H54 (cell line): ENCODE data around the gene MTMR1.

Source experiments
- DNase-seq: peaks from one replicate; pipeline ENCODE4 v3.0.0; 2011; ENCODE audit warnings: low spot score, mixed read lengths; ENCODE audit not compliant: insufficient read length
- FAIRE-seq: peaks from 3 replicates; lab custom pipeline; 2011; peaks lifted over from hg19 to GRCh38; lab: Jason Lieb, UNC
- POLR2A ChIP-seq: IDR thresholded peaks from 2 replicates; pipeline ENCODE4 v1.6.1; 2011; ENCODE audit warnings: low read depth, mild to moderate bottlenecking, low read length

The MTMR1 gene

DNA sequence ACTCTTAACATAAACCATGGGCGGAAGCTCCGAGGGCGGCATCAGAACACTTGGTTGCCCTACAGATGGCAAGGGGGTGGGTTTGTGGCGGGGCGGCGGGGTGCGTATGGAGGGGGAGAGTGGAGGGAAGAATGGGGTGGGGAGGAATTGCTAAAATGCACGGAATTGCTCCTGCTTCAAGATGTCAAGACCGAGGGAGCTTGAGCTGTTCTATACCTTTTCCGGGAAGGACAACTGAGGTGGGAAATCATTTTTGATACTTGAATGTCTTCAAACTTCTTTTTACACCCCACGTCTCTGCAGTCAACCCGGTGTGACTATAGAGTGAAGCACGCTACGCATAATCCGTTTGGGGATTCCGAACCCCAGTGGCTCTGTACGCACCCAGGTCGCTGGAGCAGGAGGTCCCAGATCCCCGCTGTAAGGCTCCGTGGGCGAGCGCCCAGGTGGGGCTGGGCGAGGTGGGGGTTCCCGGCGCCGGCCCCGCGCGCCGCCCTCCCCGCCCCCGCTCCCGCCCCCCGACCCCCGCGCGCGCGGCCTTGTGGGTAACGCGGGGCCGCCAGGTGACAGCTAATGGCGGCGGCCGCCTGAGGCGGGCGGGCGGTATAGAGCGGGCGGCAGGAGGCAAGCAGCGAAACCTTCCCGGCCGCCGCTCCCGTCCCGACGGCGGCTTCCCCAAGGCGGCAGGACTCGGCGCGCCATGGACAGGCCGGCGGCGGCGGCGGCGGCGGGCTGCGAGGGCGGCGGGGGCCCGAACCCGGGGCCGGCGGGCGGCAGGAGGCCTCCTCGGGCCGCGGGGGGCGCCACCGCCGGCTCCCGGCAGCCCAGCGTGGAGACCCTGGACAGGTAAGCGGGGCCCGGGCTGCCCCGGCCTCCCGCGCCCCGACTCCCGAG is at the start of gene MTMR1:
Gene MTMR1 (plus strand): TSS at position 566 of the 894 bp plus-strand sequence. CDS start 135 bp downstream, at position 701.
- no peak for TF ChIP-seq POLR2A
- FAIRE-seq: no peak
- DNase-seq: no peak

DNA sequence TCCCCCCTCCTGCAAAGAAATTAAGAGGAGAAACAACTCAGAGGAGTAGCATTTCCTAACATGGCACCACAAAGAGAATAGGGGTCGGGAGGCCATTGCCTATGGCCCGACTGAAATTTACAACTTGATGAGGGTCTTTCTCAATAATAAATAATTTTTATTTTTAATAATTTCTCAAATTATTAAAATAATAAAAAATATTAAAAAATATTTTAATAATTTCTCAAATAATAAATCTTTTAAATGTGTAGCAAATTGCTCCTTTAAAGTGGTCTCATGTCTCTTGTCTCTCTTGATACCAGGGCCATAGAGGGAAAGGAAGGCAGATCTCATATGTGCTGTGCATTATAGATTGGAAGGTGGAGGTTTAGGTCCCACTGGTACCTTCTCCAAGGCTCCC is 49.2 kb upstream of the MTMR1 start:
- no peak for DNase-seq
- no peak for TF ChIP-seq POLR2A
- FAIRE-seq: no peak

DNA sequence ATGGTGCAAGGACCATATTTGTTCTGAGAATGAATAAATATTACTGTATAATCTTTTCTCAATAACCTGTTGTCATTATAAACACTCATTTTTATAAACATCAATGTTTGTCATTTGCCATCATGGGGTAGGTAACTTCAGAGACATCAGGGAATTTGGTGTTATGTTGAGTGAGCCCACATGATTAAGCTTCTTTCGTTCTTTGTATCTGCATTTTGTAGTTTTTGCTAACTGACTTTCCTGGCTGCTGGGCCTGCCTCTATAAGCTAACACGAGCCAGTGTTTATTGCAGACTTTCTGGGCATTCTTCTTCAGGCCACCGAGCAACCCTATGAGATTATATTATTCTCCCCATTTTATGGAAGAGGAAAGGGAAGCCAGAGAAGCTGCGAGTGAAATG is 48.8 kb upstream of the MTMR1 start:
- FAIRE-seq: no peak
- TF ChIP-seq POLR2A: no peak

DNA sequence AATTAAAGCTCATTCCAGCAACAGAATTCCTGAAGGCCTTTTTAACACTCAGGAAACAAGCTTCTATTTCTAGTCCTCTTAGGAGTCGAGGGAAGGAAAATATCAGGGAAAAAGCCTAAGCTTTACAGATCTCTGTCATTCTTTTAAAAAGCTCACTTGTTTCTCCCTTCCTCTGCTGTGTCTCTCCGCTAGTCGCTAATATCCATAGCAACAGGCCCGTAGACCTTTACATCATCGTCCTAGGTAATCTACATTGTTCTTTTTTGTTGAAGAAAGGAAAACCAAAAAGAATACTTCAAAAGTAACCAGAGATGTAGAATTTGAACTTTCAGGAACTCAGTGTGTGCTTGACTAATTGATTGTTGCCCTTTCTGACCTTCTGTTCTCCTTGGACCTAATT is 45.9 kb upstream of the MTMR1 start:
- FAIRE-seq (no peak), DNase-seq (no peak)
- TF ChIP-seq POLR2A: no peak

More for the DNA sequence above, 48.8 kb upstream of the MTMR1 start:
- no peak for DNase-seq

DNA sequence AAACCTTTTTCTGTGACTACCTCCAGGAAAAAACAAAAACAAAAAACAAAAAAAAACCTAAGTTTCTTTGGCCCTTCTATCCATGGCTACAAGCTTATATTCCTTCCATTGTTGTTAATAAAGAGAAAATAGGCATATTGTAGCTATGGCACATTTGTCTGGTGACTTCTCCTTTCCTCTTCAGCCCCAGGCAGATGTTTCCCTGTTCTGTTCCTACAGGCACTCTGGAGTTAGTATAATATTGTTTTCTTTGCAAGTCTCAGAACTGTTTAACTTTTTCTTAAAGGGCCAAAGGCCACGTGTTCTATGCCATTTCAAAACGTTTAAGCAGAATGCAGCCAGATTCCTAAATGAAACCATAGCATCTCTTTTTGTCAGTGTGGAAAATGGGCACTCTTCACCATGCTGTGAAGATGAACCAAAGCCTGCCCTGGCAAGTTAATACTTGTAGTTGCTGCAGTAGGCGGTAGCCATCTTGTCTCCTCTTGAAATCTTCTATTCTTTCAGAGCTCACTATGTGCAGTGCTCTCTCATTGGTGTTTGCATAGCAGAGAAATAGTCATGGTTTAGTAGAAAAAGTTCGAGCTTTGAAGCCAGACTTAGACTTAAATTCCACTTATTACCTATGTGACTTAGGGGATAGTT is 44.8 kb upstream of the MTMR1 start:
- no peak for TF ChIP-seq POLR2A
- FAIRE-seq: no peak
- no peak for DNase-seq

DNA sequence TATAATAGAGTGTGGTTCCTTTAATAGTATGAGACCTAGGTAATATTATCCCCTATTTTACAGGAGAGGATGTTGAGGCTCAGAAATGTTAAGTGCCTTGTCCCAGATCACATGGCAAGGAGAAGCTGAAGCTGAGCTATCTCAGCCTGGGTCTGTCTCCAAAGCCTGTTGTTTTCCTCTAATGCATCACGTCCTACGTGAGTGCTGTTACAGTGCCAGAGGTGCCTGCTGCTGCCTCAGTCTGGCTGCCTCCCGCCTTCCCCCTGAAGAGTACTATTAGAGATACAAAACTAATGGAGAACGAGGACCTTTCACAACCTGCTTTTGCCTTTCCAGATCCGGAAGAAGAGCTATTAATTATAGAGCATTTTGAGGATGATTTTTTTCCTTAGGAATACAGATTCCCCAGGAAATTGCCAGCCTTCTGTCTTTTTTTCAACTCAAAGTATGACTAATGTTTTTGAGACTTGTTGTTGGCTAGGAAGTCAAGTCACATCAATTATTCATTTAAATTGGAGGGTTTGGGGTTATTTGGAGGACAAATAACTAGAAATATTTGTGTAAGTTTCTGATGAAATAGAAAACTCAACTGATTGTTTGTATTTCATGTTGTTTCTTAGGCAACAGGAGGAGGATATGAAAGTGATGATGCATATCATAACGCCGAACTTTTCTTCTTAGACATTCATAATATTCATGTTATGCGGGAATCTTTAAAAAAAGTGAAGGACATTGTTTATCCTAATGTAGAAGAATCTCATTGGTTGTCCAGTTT is 43.9 kb upstream of the MTMR1 start:
- no peak for DNase-seq

DNA sequence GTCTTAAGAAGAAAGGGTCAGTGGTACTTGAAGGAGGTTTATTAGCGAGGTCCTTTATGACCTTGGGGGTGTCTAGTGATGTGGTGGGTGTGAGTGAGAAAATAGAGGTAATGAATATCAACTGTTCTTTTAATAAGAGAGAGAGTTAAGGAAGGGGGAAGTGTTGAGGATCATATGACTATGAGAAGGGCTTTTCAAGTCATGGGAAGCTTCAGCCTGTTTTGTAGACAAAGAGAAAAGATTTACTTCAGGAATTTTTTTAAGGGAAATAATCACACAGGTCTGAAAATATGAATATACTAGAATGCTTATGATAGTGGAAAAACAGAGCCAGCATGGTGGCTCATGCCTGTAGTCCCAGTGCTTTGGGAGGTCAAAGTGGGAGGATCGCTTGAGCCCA is 41.3 kb upstream of the MTMR1 start:
- no peak for TF ChIP-seq POLR2A
- no peak for FAIRE-seq
- DNase-seq: no peak

More for the DNA sequence above, 43.9 kb upstream of the MTMR1 start:
- no peak for FAIRE-seq
- no peak for TF ChIP-seq POLR2A

DNA sequence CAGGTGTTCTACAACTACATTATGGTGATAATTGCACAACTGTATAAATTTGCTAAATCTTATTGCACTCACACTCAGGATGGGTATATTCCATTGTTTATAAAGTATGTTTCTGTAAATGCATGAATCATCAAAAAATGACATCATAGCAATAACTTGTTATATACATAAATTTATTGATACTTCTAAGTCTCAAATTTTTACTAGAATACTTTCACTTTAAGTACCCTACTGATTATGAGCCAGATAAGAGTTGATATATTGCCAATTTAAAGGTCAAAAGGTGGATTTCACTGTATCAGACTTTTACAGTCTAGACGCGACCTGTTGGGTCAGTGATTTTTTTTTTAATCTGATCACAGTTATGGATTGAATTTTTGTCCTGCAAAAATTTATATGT is 37.4 kb upstream of the MTMR1 start:
- no peak for TF ChIP-seq POLR2A
- DNase-seq (no peak), FAIRE-seq (no peak)

DNA sequence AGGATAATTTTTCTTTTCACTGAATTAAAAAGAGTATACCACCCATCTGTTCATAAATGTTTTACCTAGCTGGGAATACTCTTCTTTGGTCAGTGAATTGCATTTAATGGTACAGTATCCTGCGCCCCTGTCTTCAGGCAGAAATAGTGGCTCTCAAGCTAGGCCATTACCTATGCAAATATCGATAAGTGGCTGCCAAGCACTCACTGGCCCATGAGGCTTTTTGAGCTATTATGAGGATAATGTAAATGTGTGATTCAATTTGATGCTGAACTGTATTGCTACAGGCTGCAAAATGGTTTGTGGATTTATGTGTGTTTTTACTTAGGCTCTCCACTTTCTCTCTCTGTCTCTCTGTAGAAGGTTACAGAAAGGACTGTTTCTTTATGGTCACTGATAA is 30.1 kb upstream of the MTMR1 start:
- DNase-seq (no peak), FAIRE-seq (no peak)
- TF ChIP-seq POLR2A: no peak

DNA sequence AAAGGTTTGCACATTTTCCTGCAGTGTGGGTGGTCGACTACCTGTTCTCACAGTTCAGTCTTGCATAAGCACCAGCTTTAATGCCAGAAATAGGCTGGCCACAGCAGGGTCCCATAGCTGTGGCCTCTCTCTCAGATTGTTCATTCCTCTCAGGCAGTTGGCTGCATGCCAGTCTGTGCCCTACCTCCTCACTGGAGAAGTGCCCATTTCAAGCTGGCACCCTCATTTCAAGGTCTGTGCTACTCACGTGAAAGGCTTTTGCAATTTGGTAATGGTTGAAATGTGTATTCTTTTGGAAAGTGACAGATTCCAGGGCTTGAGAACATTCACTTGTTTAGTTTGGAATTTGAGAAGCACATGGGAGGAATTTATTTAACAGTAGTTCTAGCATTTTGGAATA is 28.9 kb upstream of the MTMR1 start:
- FAIRE-seq (peak; percentile 78), DNase-seq (peak; percentile 4)
- no peak for TF ChIP-seq POLR2A

DNA sequence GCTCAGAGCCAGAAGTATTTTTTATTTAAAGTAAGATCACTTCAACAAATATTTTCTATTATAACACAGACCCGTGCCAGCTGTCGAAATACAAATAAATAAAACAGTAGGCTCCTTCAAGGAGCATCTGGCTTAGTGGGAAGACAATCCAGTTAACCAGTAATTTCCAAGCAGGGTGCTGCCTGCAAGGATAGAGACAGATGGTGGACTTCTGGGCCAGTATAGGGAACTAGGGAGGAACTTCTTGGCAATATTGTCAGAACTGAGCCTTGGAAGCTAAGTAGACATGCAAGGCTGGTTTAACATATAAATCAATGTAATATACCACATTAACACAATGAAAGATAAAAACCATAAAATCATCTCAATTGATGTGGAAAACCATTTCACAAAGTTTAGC is 17.0 kb upstream of the MTMR1 start:
- TF ChIP-seq POLR2A: no peak
- no peak for FAIRE-seq
- DNase-seq: no peak

DNA sequence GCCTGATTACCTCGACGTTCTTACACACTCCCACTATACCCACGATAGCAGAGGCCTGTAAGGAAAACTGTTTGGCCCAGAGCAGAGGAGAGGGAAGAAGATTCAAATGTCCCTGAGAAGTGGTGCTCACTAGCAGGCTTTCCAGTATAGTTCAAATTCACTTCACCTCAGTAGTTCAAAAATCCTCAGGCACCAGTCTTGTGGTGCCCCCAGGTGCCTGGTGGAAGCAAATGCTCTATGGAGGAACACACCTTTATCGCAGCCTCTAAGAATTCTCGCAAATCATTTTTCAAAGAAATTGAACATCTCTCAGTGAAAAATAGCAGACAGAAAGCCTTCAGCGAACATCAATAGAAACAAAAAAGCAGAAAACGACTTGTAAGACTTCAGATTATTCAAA is 12.2 kb upstream of the MTMR1 start:
- no peak for TF ChIP-seq POLR2A
- no peak for DNase-seq
- FAIRE-seq: no peak

DNA sequence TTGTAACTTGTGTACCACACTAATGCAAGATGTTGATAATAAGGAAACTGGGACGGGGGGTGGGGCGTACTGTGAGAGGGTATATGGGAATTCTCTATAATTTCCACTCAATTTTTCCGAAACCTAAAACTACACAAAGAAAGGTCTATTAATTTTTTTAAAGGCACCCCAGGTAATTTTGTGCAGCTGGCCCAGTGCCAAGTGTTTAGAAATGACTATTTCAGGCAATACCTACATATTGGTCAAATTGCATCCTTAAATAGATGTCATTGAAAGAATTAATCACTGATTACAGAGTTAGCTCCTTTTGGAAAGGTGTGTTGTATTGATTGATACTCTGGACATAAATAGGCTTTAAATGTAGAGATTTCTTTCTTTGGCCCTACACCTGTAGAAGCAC is 10.1 kb upstream of the MTMR1 start:
- no peak for DNase-seq
- no peak for TF ChIP-seq POLR2A
- FAIRE-seq: no peak
